ENCODE measurements around the gene PLPPR5.

DNA sequence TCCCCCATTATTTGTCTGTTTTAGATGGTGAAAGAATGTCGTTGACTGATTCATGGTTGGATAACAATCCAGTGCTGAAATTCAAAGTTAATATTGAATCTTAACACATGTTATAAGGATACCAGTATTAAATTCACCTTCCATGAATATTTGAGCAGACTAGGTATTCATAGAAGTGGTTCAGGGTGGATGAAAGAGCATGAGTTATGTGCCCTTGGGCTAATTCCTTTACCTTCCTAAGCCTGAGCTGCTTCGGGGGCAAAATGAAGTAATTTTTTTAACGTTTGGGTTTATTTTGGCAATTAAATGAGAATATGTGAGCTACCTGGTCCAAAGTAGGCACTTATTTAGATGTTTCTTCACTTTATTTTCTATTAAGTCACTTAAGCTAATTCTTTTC, 2.7 kb upstream of the PLPPR5 start:
- TF ChIP-seq EZH2 (IDR thresholded peaks at IDR 0.05) (no peak), EZH2phosphoT487 (IDR thresholded peaks at IDR 0.05) (no peak)
- TF ChIP-seq, protein P1, sequence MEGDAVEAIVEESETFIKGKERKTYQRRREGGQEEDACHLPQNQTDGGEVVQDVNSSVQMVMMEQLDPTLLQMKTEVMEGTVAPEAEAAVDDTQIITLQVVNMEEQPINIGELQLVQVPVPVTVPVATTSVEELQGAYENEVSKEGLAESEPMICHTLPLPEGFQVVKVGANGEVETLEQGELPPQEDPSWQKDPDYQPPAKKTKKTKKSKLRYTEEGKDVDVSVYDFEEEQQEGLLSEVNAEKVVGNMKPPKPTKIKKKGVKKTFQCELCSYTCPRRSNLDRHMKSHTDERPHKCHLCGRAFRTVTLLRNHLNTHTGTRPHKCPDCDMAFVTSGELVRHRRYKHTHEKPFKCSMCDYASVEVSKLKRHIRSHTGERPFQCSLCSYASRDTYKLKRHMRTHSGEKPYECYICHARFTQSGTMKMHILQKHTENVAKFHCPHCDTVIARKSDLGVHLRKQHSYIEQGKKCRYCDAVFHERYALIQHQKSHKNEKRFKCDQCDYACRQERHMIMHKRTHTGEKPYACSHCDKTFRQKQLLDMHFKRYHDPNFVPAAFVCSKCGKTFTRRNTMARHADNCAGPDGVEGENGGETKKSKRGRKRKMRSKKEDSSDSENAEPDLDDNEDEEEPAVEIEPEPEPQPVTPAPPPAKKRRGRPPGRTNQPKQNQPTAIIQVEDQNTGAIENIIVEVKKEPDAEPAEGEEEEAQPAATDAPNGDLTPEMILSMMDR (IDR thresholded peaks at IDR 0.05), result no peak
